CD4-positive, alpha-beta T cell treated with Interleukin-6 at 100 ng/mL for 8 hours (primary cell): ENCODE results near the gene PIGA.

Experiments
- DNase-seq: peaks from one replicate; pipeline ENCODE4 v3.0.0-alpha.2; 2020; ENCODE audit warnings: mixed read lengths, low spot score

Gene PIGA, protein sequence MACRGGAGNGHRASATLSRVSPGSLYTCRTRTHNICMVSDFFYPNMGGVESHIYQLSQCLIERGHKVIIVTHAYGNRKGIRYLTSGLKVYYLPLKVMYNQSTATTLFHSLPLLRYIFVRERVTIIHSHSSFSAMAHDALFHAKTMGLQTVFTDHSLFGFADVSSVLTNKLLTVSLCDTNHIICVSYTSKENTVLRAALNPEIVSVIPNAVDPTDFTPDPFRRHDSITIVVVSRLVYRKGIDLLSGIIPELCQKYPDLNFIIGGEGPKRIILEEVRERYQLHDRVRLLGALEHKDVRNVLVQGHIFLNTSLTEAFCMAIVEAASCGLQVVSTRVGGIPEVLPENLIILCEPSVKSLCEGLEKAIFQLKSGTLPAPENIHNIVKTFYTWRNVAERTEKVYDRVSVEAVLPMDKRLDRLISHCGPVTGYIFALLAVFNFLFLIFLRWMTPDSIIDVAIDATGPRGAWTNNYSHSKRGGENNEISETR

DNA sequence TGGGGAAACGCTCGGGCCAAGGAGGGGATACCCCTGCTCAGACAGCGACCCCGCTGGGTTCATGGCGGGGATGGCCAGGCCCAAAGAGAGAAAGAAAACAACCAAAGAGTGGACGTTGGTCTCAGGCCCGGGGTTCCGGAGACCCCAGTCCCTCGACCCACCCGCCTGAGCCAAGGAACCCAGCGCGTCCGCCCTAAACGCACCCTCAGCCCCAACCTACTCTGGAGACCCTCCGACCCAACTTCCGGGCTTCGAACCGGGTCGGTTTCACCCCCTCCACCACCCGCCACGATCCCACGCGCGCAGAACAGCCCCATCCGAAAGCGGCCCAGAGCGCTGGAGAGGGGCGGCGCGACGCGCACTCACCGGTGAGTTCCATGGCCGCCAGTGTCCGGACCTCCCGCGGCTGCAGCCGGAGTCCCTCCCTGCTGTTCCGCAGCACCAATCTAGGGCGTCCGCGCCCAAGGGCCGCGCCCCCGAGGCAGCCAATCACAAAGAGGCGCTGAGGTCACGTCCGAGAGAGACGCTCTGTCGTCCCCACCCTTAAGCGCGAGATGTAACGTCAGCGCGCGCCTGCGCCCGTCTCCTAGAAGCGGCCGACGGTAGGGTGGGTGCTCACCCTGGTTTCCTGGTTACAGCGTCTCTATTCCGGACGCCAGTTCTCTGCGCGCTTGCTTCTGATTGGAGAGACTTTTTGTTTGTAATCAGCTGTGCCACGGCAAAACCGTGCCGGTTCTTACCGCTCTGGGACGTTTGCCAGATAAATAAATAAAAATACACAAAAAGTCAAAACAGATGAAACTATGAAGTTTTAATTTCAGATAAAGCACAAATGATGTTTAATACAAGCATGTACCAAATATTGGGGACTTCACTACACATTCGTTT is at the start of gene PIGA:
TSS of gene PIGA (minus strand) at position 389 of the 888 bp plus-strand sequence. CDS start 3,593 bp downstream, outside the sequence.
- peak; percentile 89 for DNase-seq

DNA sequence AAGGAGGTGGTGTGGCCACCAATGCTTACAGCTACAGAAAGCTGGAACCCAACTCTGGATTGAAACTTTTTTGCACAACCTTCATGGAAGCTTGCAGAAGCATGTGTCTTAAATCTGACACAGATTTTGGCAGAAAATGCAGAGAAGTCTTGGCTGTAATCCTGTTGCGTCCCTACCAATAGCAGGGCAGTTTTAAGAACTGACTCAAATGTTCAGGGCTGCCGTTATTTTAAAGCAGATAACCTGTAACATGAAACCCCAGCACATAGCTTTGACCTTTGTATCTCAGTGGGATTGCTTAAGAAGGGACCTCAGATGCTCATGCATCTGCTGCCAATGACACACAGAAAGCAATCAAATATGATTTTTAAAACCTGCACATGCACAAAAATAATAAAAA is 49.0 kb upstream of the PIGA start, which contains the start of gene VEGFD:
TSS of gene VEGFD (minus strand) at position 110 of the 400 bp plus-strand sequence. CDS start 467 bp downstream, outside the sequence.
- DNase-seq = no peak

DNA sequence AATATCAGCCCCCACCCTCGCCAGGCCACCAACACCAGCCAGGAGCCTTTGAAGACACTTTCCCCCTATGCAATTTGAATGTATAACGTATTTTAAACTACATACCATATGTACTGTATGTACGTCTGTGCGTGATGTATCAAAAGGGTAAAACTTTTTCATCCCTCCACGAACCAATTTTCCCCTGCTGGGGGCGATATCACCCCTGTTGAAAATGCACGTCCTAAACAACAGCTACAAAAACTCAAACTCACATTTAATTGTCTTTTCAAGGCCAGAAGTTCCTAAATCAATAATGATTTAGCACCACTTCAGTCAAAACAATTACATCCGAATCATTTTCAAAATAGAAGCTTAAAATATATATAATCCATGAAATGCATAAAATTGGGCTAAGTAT is 47.5 kb upstream of the PIGA start:
- DNase-seq = no peak

DNA sequence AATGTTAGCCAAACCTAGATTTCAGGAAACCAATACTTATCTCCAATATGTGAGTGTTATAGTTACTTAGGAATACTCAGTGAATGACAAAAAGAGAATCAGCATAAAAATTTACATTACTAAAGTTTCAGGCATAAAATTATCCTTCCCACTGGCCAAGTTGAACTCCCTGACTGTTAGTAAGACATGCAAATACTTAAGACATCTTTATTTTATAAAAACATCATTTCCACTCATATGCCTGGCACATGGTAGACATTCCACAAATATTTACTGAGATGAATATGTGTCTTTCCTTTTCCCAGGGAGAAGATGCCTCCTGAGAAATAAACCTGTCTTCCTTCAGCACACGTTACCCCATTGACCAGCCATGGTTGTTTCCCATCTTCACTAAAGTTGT is 41.6 kb upstream of the PIGA start:
- no peak for DNase-seq

DNA sequence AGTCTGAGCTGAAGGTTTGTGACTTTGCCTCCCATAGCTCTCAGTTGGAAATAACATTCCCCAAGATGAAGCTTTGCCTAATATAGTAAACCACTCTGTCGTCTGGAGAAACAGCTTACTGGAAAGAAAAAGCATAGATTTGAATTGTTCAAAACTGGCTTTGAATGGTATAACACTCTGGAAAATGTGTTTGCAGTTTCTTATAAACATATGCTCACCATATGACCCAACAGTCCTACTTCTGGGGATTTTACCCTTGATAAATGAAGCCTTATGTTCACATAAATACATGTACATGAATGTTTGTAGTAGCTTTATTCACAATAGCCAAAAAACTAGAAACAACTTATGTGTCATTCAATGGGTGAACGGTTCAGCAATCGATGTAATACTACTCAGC is 38.7 kb upstream of the PIGA start:
- no peak for DNase-seq

DNA sequence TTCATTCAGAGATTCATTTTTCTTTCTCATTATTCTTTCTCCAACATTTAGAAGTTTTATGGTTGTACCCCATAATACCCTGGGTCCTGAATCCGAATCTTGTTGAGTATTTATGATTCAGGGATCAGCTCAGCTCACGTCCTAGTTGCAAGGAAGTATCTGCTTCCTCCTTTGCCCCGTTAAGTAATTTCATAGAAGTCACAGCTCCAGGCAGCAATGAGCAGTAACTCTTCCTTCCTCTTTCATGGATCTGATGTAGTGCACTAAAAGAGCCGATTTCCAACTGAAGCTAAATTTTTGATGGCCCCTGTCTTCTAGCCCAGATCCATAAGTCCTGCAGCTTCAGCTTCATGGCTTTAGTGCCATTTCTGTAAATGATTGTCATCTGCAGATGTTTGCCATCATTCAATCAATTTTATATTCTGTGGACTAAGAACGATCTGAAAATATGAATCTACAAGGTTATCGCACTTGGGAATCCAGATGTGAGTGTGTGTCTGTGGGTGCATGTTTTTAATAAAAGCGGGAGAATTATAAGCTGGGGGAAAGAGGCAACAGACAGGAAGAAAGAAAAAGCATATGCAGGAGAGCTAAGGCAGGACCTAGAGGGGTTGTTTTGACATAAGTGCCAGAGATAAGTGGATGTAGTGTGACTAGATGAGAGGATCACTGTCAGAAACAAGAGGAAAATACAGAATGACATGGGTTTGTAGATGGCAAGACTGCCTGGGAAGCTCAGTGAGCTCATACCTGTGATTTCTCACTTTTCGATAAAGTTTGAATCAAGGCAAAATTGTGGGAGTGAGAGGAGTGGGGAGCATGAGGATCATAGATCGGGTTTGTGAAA is 31.4 kb upstream of the PIGA start:
- no peak for DNase-seq

DNA sequence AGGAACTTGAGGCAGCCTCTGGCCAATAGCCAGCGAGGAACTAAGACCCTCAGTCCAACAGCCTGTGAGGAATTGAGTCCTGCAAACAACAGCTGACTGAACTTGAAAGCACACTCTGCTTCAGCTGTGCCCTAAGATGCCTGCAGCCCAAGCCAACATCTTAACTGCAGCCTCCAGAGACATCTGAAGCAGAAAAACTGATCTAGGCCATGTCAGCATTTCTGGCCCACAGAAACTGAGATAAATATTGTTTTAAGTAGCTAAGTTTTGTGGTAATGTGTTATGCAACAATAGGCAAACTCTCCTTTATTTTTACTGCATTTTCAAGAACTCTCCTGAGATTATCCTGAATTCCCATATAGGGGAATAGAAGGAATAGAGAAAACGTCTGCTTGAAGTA is 24.4 kb upstream of the PIGA start:
- DNase-seq = no peak

DNA sequence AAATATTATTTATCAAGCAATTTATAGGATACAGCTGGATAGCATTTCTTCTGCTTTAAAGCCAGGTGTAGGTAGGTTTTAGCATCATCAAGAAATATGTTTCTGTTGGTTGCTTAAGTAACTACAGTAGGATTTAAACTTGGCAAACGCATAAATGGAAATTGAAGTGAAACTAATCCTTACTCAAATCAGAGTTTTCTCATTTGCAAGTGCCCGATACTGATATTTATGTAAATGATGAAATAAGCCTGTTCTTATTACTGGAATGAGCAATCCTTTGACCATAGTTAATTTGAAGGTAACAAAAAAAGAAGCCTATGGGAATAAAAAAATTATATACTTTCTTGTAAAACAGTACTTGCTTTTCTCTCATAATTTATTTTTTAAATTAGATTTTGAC is 23.2 kb upstream of the PIGA start:
- no peak for DNase-seq

DNA sequence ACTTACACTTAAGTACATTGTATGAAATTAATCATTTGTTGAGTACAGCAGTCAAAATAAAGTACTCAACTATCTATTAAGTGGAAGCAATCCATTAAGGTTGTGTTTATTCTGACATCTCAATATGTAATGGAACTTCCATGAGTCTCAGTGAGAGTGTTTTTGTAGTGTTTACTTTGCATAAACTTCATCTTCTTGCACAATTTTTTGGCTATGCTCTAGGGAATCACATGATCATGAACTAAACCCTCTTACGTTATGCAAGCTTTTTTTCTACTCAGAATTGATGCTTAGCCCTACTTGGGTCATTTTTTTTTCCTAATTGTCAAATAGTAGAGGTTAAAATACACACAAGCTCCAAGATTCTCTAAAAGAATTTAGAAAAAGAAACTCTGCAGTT is 21.1 kb upstream of the PIGA start:
- no peak for DNase-seq

DNA sequence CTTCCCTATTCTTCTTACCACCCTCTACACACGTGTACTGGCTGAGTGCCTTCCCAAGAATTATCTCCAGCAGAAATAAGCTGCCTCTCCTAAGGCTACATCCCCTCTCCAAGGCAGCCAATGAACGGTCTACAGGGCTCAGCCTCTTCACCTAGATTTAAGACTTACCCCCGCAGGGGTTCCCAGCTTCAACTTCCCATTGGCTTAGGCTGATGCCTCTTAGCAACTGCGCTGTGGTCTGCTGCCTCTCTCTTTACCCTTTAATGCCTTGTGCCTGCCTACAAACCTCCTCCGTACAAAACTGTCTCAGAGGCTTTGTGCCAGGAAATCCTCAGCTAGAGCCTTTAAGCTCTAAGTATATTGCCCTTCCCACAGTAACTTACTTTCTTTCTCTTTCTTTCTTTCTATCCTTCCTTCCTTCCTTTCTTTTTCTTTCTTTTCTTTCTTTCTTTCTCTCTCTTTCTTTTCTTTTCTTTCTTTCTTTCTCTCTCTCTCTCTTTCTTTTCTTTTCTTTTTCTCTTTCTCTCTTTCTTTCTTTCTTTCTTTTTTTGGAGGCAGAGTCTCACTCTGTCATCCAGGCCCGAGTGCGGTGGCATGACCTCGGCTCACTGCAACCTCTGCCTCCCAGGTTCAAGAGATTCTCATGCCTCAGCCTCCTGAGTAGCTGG is 15.1 kb upstream of the PIGA start:
- DNase-seq = no peak

DNA sequence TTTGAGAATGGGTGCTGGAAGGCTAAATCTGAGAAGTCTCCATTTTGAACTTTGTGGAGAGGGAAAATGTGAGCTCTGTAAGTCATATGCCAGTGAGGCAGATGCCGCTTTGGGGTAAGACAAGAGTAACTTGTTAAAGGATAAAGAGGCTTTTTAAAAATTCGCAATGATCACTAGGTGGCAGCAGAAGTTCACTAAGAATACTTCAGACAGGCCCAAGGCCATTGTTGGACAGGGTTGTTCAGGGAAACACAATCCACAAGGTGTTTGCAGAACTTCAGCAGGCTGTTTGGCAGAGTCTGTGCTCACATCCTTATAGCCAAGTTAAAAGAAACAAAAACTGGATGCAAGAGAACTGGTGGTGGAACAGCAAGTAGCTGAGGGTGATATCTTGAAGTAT is 13.7 kb upstream of the PIGA start:
- peak; percentile 18 for DNase-seq

DNA sequence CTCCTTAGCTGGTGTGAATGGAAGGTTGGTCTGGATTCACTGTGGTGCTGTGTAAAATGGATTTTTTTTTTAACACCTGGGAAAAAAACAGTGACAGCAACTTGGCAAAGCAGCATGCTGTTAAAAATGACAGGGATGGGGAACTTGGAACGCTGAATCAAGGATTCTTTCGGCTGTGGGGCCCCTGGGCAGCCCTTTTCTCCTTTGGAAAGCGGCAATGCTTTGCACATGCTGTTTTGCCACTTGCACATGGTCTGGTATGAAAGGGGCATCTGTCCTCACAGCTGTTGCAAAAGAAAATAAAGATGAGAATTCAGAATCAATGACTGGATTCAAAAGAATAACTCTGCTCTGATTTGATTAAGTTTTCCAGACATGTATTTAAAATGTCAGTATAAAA is 10.7 kb upstream of the PIGA start:
- no peak for DNase-seq

DNA sequence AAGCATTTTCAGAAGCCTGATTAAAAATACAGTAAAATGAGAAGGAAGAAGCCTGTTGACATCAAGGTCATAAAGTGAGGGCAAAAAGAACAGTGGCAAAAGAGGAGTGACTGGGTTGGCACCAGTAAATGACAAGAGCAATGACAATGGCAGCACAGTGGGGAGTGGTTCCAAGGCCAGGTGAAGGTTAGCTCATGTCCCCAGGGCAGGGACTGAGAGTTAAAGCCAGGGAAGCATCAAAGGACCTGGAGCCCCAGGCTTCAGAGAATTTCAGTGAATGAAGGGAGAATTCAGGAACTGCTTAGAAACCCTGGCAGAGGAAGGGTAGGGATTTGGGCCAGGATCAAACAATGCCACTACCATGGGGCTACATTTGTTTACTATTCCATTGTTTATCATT is 8.8 kb upstream of the PIGA start:
- DNase-seq = no peak

DNA sequence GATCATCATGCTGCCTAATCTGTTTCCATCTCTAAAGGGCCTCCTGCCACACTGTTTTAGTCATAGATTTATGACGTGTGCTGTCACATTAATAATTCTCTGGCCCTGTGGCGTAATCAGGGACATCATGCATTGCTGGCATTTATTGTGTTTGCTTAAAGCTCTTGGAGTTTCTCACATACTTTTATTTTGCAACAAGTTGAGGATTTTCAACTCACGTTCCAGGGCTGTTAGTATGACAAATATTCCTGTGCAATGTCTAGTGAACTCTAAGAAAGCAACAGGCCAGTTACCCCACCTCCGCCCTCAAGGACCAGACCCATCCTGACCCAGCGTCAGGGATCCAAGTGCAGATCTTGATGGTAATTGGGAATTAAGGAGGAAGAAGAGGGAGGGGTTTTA is 7.8 kb upstream of the PIGA start:
- DNase-seq = no peak

DNA sequence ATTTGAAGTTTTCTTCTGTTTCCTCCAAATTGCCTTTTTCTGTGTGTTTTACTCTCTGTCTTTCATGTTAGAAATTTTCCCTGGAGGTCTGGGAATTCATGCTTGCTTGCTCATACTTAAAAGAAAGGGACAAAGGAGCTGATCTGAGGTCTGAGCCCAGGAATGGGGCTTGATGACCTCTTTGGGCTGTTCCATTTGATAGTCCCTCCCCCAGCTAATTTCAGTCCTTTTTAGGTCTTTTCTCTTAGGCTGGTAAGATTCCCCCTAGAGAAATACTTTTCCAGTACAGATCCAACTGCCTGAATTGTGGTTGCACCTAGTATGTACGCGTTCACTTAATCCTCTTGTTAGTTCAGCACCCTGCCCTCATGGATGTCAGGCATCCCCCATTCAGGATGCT is 5.5 kb upstream of the PIGA start:
- no peak for DNase-seq

DNA sequence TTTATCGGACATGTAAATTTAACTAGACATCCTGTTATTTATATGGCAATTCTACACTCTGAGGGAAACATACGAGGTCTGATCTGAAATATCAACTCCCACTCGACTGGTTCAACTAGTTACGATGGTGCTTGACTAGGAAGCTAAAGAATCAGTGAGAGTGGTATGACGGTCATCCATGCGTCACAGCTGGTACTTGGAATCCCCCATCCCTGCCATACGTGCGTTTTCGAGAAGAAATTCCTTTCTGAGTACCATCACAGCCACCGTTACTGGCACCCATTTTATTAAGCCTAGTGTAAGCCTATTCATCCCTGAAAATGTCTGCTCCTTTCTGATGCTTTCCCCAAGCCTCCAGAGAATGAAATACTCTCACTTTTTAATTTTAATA is 695 bp upstream of the PIGA start:
- DNase-seq = peak; percentile 3

DNA sequence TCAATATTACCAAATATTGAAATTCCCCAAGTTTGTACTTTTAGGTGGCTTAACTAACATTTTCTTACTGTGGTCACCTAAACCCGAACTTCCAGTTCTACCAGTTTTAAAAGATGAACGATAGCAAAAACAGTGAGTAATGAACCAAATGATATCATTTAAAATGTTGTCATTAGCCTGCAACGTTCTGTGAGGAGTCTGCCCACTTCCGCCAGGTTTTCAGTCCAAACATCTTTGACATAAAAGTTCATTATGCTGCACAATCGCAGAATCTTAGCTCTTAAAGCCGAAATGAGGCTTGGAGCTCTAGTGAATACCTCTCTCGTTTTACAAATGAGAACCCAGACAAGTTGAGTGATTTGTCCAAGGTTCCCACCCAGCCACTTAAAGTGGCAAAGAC is 762 bp downstream of the PIGA start:
- peak; percentile 2 for DNase-seq

DNA sequence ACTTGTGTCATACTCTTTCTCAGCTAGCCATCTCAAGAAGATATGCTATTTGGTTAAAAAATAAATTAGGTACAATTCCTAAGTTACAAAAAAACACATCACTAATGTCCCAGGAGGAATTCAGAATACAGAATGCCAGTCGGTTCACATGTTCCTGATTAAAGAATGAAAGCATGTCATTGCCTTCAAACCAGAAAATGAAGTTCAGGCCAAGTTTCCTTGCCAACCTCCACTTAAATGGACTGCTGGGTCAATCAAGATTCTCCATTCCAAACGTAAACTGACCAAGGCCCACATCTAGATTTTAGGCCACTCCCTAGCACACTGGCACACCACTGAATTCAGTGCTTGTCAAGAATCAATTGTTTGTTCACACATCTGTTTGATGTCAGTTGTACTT is 6.5 kb downstream of the PIGA start:
- DNase-seq = no peak

DNA sequence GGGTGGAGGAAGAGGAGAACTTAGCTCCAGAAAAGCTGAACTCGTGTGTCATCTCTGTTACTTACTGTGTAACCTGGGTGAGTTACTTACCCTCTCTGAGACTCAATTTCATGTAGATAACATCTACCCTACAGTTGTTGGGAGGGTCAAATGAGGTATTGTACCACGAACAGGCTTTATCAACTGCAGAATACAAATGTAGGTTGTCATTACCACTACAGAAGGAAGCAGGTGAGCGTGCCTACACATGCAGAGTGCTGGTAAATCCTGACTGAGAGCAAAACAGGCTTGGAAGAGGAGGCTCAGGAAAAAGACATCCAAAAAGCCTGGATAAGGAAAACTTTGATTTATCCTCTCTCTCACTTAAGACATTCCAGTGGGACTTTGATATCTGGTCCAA is 7.2 kb downstream of the PIGA start:
- no peak for DNase-seq

DNA sequence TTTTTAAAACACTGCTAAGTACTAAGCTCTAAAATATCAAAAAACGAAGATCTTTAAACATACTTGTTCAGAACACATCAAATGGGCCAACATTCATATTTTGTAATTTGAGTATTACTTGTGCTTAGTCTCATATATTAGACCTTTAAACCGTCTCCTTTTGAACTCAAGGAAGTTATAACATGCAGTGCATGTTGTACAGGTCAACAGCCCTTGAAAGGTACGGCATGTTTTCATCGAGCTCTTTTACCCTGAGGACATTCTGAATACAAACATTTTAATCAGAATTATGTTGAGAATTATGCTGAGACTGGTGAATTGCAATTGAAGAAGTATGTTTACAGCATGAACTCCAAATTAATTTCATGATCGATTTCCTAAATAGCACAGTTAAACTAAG is 12.9 kb downstream of the PIGA start:
- DNase-seq = no peak

DNA sequence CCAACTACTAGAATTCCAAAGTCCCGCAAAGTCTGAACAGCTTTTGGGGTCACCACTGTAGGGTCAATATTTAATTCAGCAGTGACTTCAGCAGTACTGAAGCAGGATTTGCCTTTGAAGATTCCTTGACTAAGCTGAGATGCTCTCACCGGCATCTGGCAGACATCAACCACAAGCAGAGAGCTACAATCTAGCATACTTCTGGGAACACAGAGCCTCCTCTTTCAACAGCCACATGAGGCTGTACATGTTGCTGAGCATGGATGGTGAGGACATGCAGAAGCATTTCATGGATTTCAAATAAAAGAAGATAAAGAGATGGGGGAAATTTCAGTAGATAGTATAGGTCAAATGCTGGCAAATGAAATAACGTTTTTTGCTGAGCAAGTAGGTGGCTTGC is 13.3 kb downstream of the PIGA start:
- DNase-seq = no peak

DNA sequence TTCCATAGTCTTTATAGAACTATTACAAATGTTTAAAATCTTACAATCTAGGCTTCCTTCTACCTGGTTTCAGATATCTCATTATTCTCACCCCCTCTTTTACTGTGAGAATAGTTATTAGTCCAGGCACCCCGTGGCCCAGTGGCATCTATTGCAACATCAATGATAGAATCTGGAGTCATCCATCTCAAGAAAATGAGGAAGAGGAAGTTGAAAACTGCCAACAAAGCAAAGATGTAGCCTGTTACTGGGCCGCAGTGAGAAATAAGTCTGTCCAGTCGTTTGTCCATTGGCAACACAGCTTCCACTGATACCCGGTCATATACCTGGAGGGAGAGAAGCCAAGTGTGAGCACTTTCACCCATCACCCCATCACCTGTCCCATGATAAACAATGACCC is 13.9 kb downstream of the PIGA start:
- no peak for DNase-seq
